K562 (cell line): ENCODE data around the gene GFI1. TPM values are rescaled to one million over a fixed set of nuclear protein-coding genes. Genes with fewer than 3 reads are reported as not detected.
A peak's percentile ranks its signal among the peaks of the same experiment; 100 is the strongest.

Experiments
- ATF2 ChIP-seq: sonication (generic); formaldehyde crosslinking; IDR thresholded peaks from 2 replicates; pipeline ENCODE4 v1.8.1; 2022; ENCODE audit warnings: missing genetic modification reagents
- CXXC5 ChIP-seq: fragments of 250-450 bp; sonication (Bioruptor Pico); IDR thresholded peaks from 2 replicates; pipeline ENCODE4 v1.8.0; 2022; ENCODE audit warnings: inconsistent platforms, mild to moderate bottlenecking, moderate library complexity
- KDM4B ChIP-seq, 2 experiments: fragments of 450-650 bp in 1 of 2; sonication (generic) in 1 of 2; IDR thresholded peaks; 2 replicates each; pipeline ENCODE4 v1.6.1; 2016 to 2017; ENCODE audit warnings: borderline replicate concordance in 2 of 2, antibody characterized with exemption in 1 of 2, low read depth in 1 of 2, mild to moderate bottlenecking in 1 of 2
- MTA1 ChIP-seq: fragments of 450-650 bp; IDR thresholded peaks from 2 replicates; pipeline ENCODE4 v1.6.1; 2017; ENCODE audit warnings: borderline replicate concordance
- NFE2 ChIP-seq: IDR thresholded peaks from 2 replicates; pipeline ENCODE4 v1.6.1; 2014; ENCODE audit warnings: antibody characterized with exemption, low read depth
- NR1H2 ChIP-seq: sonication (generic); formaldehyde crosslinking; IDR thresholded peaks from 2 replicates; pipeline ENCODE4 v1.4.0; 2020; ENCODE audit warnings: mild to moderate bottlenecking, missing genetic modification reagents
- NR2C2 ChIP-seq, 2 experiments: fragments of 200-800 bp in 1 of 2; sonication (Bioruptor generic) in 1 of 2; sonication (generic) in 1 of 2; formaldehyde crosslinking in 1 of 2; IDR thresholded peaks; 2 replicates each; pipeline versions ENCODE4 v1.6.1 to v1.8.0; 2016 to 2022; ENCODE audit warnings: mild to moderate bottlenecking in 1 of 2, missing compliant biosample characterization in 1 of 2, missing genetic modification characterization in 1 of 2, missing genetic modification reagents in 1 of 2
- PTRF ChIP-seq: fragments of 450-650 bp; IDR thresholded peaks from 2 replicates; pipeline ENCODE4 v1.6.1; 2016; ENCODE audit warnings: mild to moderate bottlenecking, missing genetic modification characterization, missing compliant biosample characterization
- TCF7 ChIP-seq: sonication (generic); IDR thresholded peaks from 2 replicates; pipeline ENCODE4 v1.6.1; 2016; ENCODE audit warnings: antibody characterized with exemption, borderline replicate concordance
- USF1 ChIP-seq: sonication (generic); formaldehyde crosslinking; IDR thresholded peaks from 2 replicates; pipeline ENCODE4 v1.9.0; 2022; ENCODE audit warnings: mild to moderate bottlenecking, missing genetic modification reagents
- ZBTB34 ChIP-seq: fragments of 250-450 bp; sonication (Bioruptor Pico); IDR thresholded peaks from 2 replicates; pipeline ENCODE4 v1.8.0; 2021; ENCODE audit warnings: mild to moderate bottlenecking, moderate library complexity
- ZC3H11A ChIP-seq: IDR thresholded peaks from 2 replicates; pipeline ENCODE4 v1.6.1; 2012; ENCODE audit warnings: low read depth, low read length, improper control_type of control experiment
- ZNF124 ChIP-seq: sonication (generic); formaldehyde crosslinking; IDR thresholded peaks from 2 replicates; pipeline ENCODE4 v1.8.1; 2022; ENCODE audit warnings: missing genetic modification reagents
- ZNF311 ChIP-seq: fragments of 250-450 bp; sonication (Bioruptor Pico); IDR thresholded peaks from 2 replicates; pipeline ENCODE4 v1.4.0; 2020; ENCODE audit warnings: mild to moderate bottlenecking, moderate library complexity
- ZNF707 ChIP-seq: fragments of 250-450 bp; sonication (Bioruptor Pico); conservative IDR thresholded peaks from 2 replicates; pipeline ENCODE4 v1.8.0; 2022; ENCODE audit warnings: inconsistent platforms, mild to moderate bottlenecking, moderate library complexity
- ZSCAN29 ChIP-seq: fragments of 450-650 bp; IDR thresholded peaks from 2 replicates; pipeline ENCODE4 v1.6.1; 2017
- polyA plus RNA-seq, 8 experiments: library from polyadenylated mRNA; depleted of rRNA in 4 of 8; stranded (reverse) in 5 of 8; unstranded in 3 of 8; fragments of >200 nt; fragmentation: Nextera tagmentation in 2 of 8; fragmentation: Illumina TruSeq in 1 of 8; extraction: Ambion mirVana in 2 of 8; extraction: Trizol in 1 of 8; gene quantifications; 2 replicates each; pipeline versions ENCODE4 v1.2.1 to v1.2.3, GENCODE V29; 2011 to 2014; ENCODE audit warnings: inconsistent platforms in 1 of 8, missing spikeins in 1 of 8
- total RNA-seq, 7 experiments: library from RNA; depleted of rRNA in 6 of 7; stranded (reverse); fragments of >200 nt in 6 of 7; fragmentation: Illumina TruSeq in 2 of 7; extraction: Trizol in 2 of 7; gene quantifications; 2 replicates each; pipeline versions ENCODE4 v1.2.1 to v1.2.3, GENCODE V29; 2011 to 2021; ENCODE audit warnings: low replicate concordance in 1 of 7
- TF ChIP-seq, protein P1 (sequence below): sonication (generic); formaldehyde crosslinking; IDR thresholded peaks from 2 replicates; pipeline ENCODE4 v1.9.0; 2022; ENCODE audit warnings: mild to moderate bottlenecking, missing genetic modification reagents
- TF ChIP-seq, protein P2 (sequence below): sonication (generic); formaldehyde crosslinking; IDR thresholded peaks from 2 replicates; pipeline ENCODE4 v1.8.0; 2023; ENCODE audit warnings: mild to moderate bottlenecking, missing genetic modification reagents
- TF ChIP-seq, protein P3 (sequence below): sonication (generic); IDR thresholded peaks from 2 replicates; pipeline ENCODE4 v1.6.1; 2016

Gene GFI1
- total and polyA plus RNA-seq, 9 of the 15 experiments (the other 6 are each of a cell fraction or from before 2014, with no cell fraction given), result 0.07 to 0.93 (median 0.46) TPM

- TF ChIP-seq, protein P1, sequence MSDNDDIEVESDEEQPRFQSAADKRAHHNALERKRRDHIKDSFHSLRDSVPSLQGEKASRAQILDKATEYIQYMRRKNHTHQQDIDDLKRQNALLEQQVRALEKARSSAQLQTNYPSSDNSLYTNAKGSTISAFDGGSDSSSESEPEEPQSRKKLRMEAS, result peak; percentile 34; the same call in 1 of the 2 replicates
- TF ChIP-seq PTRF (tag) (no peak), NFE2 (0 out of 2 replicates have a peak, but pooled peaks have one; percentile 11), CXXC5 (CRISPR knock-in tag) (peak; percentile 50; the same call in 1 of the 2 replicates), ZBTB34 (no peak), TCF7 (no peak), USF1 (no peak), ATF2 (CRISPR knock-in tag) (no peak), ZNF124 (CRISPR knock-in tag) (no peak), NR1H2 (CRISPR knock-in tag) (no peak), KDM4B (IDR thresholded peaks at IDR 0.05; ENCODE audit: borderline replicate concordance in 2 of 2, low read depth in 1 of 2) (no peak), NR2C2 (CRISPR knock-in tag; IDR thresholded peaks at IDR 0.05) (no peak), NR2C2 (tag; IDR thresholded peaks at IDR 0.05) (no peak), ZNF311 (CRISPR knock-in tag) (no peak), ZSCAN29 (no peak), ZNF707 (CRISPR knock-in tag) (no peak), ZC3H11A (no peak), MTA1 (no peak)
- TF ChIP-seq, protein P2, sequence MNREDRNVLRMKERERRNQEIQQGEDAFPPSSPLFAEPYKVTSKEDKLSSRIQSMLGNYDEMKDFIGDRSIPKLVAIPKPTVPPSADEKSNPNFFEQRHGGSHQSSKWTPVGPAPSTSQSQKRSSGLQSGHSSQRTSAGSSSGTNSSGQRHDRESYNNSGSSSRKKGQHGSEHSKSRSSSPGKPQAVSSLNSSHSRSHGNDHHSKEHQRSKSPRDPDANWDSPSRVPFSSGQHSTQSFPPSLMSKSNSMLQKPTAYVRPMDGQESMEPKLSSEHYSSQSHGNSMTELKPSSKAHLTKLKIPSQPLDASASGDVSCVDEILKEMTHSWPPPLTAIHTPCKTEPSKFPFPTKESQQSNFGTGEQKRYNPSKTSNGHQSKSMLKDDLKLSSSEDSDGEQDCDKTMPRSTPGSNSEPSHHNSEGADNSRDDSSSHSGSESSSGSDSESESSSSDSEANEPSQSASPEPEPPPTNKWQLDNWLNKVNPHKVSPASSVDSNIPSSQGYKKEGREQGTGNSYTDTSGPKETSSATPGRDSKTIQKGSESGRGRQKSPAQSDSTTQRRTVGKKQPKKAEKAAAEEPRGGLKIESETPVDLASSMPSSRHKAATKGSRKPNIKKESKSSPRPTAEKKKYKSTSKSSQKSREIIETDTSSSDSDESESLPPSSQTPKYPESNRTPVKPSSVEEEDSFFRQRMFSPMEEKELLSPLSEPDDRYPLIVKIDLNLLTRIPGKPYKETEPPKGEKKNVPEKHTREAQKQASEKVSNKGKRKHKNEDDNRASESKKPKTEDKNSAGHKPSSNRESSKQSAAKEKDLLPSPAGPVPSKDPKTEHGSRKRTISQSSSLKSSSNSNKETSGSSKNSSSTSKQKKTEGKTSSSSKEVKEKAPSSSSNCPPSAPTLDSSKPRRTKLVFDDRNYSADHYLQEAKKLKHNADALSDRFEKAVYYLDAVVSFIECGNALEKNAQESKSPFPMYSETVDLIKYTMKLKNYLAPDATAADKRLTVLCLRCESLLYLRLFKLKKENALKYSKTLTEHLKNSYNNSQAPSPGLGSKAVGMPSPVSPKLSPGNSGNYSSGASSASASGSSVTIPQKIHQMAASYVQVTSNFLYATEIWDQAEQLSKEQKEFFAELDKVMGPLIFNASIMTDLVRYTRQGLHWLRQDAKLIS, result no peak
- TF ChIP-seq, protein P3, sequence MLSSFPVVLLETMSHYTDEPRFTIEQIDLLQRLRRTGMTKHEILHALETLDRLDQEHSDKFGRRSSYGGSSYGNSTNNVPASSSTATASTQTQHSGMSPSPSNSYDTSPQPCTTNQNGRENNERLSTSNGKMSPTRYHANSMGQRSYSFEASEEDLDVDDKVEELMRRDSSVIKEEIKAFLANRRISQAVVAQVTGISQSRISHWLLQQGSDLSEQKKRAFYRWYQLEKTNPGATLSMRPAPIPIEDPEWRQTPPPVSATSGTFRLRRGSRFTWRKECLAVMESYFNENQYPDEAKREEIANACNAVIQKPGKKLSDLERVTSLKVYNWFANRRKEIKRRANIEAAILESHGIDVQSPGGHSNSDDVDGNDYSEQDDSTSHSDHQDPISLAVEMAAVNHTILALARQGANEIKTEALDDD, result no peak
Measured at GRCh38 chr1:92485381-92486250, 1.1 kb downstream of the GFI1 start (continued).
